IgD-negative memory B cell (primary cell): Measurements from ENCODE around the gene LGALS3BP. TPM values are rescaled to one million over a fixed set of nuclear protein-coding genes. Genes with fewer than 3 reads are reported as not detected.

Experiments used
- H3K27ac Mint-ChIP-seq, 3 donors: one replicate each; pipeline ENCODE4 v1.8.0; 2020 to 2022; ENCODE audit warnings: mild to moderate bottlenecking in 3 of 3, mixed read lengths in 3 of 3, moderate library complexity in 1 of 3
- H3K27me3 Mint-ChIP-seq: one replicate; pipeline ENCODE4 v1.8.0; 2021; ENCODE audit warnings: mixed read lengths
- H3K36me3 Mint-ChIP-seq: one replicate; pipeline ENCODE4 v1.8.0; 2020; ENCODE audit warnings: mild to moderate bottlenecking, mixed read lengths
- H3K4me1 Mint-ChIP-seq, 3 donors: one replicate each; pipeline ENCODE4 v1.8.0; 2020 to 2022; ENCODE audit warnings: mixed read lengths in 3 of 3, mild to moderate bottlenecking in 1 of 3
- H3K4me3 Mint-ChIP-seq, 4 donors: one replicate each; pipeline ENCODE4 v1.8.0; 2020 to 2022; ENCODE audit warnings: mild to moderate bottlenecking in 4 of 4, mixed read lengths in 4 of 4, moderate library complexity in 3 of 4
- H3K9me3 Mint-ChIP-seq, 3 donors: one replicate each; pipeline ENCODE4 v1.8.0; 2020 to 2021; ENCODE audit warnings: mixed read lengths in 3 of 3, mild to moderate bottlenecking in 1 of 3
- polyA plus RNA-seq: library from polyadenylated mRNA; unstranded; fragments of 300-500 nt; fragmentation: Illumina TruSeq; gene quantifications from one replicate; pipeline ENCODE4 v1.2.3, GENCODE V29; 2021

LGALS3BP gene
- polyA plus RNA-seq, 1 donor from 2014 or later, result 3.9 TPM

GRCh38 chr17:78997231-78997741, 17.6 kb upstream of the LGALS3BP start:
- no peaks in the 10 kb centered on the region for H3K27me3 Mint-ChIP-seq
- H3K4me1 Mint-ChIP-seq, result peaks cover 0 to 5% (median 0%) of the 10 kb centered on the region in 3 donors
- H3K36me3 Mint-ChIP-seq, result peaks cover 4% of the 10 kb centered on the region
- H3K27ac Mint-ChIP-seq, result no peak overlapping the region
- peaks cover 0 to 1% (median 0%) of the 10 kb centered on the region in 3 donors for H3K9me3 Mint-ChIP-seq
- no peak overlapping the region for H3K4me3 Mint-ChIP-seq

DNA sequence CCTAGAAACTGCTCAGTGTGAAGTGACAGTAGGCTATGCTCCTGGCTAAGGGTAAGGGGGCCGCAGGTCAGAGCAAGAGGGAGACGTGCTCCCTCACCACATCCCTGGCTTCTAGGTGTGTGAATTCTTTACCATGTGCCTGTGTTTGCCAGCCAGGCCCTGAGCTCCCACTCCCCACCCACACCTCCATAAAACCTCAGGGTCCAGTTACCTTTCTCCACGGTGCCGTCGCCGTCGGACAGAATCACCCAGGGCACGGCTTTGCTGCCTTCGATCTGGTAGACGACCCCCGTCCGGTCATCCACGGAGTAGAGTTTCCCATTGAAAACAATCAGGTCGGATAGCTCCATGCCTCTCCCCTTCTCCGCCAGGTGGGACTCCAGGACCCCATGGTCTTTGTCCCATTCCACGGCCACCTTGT, 17.1 kb upstream of the LGALS3BP start:
- H3K36me3 Mint-ChIP-seq, result peaks cover 4% of the 10 kb centered on the region

GRCh38 chr17:78995761-78996451, 16.2 kb upstream of the LGALS3BP start:
- no peaks in the 10 kb centered on the region for H3K27me3 Mint-ChIP-seq
- peaks cover 0 to 1% (median 0%) of the 10 kb centered on the region in 3 donors for H3K9me3 Mint-ChIP-seq
- H3K4me3 Mint-ChIP-seq, result no peak overlapping the region
- peaks cover 4% of the 10 kb centered on the region for H3K36me3 Mint-ChIP-seq
- peaks cover 0 to 4% (median 0%) of the 10 kb centered on the region in 3 donors for H3K4me1 Mint-ChIP-seq
- no peak overlapping the region for H3K27ac Mint-ChIP-seq

More for the DNA sequence above, 17.1 kb upstream of the LGALS3BP start:
- Mint-ChIP-seq H3K27me3 (no peaks in the 10 kb centered on the region), H3K9me3 (peaks cover 0 to 1% (median 0%) of the 10 kb centered on the region in 3 donors), H3K4me1 (peaks cover 0 to 4% (median 0%) of the 10 kb centered on the region in 3 donors), H3K27ac (no peak overlapping the region), H3K4me3 (no peak overlapping the region)

- H3K27ac Mint-ChIP-seq, result no peak overlapping the region
- H3K9me3 Mint-ChIP-seq, result peaks cover 0 to 1% (median 0%) of the 10 kb centered on the region in 3 donors
- peaks cover 6% of the 10 kb centered on the region for H3K36me3 Mint-ChIP-seq
- peaks cover 0 to 4% (median 0%) of the 10 kb centered on the region in 3 donors for H3K4me1 Mint-ChIP-seq
- H3K4me3 Mint-ChIP-seq, result no peak overlapping the region
- no peaks in the 10 kb centered on the region for H3K27me3 Mint-ChIP-seq
Measured at GRCh38 chr17:78995022-78995760, 15.5 kb upstream of the LGALS3BP start.

GRCh38 chr17:78993981-78994671, 14.4 kb upstream of the LGALS3BP start:
- H3K4me3 Mint-ChIP-seq, result no peak overlapping the region
- peaks cover 0 to 4% (median 0%) of the 10 kb centered on the region in 3 donors for H3K4me1 Mint-ChIP-seq
- peaks cover 7% of the 10 kb centered on the region for H3K36me3 Mint-ChIP-seq

GRCh38 chr17:78993241-78993956, 13.7 kb upstream of the LGALS3BP start:
- H3K4me1 Mint-ChIP-seq, result peaks cover 0 to 4% (median 0%) of the 10 kb centered on the region in 3 donors
- peaks cover 0 to 1% (median 0%) of the 10 kb centered on the region in 3 donors for H3K9me3 Mint-ChIP-seq
- H3K36me3 Mint-ChIP-seq, result peaks cover 7% of the 10 kb centered on the region
- peak overlapping the region in 1 of 3 donors; percentile 25 for H3K27ac Mint-ChIP-seq
- H3K27me3 Mint-ChIP-seq, result no peaks in the 10 kb centered on the region
- H3K4me3 Mint-ChIP-seq, result no peak overlapping the region

More at GRCh38 chr17:78993981-78994671, 14.4 kb upstream of the LGALS3BP start:
- H3K27me3 Mint-ChIP-seq, result no peaks in the 10 kb centered on the region
- H3K9me3 Mint-ChIP-seq, result peaks cover 0 to 1% (median 0%) of the 10 kb centered on the region in 3 donors
- H3K27ac Mint-ChIP-seq, result no peak overlapping the region

GRCh38 chr17:78992542-78993212, 13.0 kb upstream of the LGALS3BP start:
- H3K4me3 Mint-ChIP-seq, result no peak overlapping the region
- peaks cover 7% of the 10 kb centered on the region for H3K36me3 Mint-ChIP-seq
- H3K27me3 Mint-ChIP-seq, result no peaks in the 10 kb centered on the region
- peak overlapping the region in 1 of 3 donors; percentile 25 for H3K27ac Mint-ChIP-seq
- peaks cover 0 to 4% (median 0%) of the 10 kb centered on the region in 3 donors for H3K4me1 Mint-ChIP-seq
- H3K9me3 Mint-ChIP-seq, result peaks cover 0 to 1% (median 0%) of the 10 kb centered on the region in 3 donors

- Mint-ChIP-seq H3K27ac (no peak overlapping the region), H3K27me3 (peaks cover under 1% of the 10 kb centered on the region), H3K4me3 (peak overlapping the region in 1 of 4 donors; percentile 17), H3K9me3 (peaks cover 0 to 1% (median 0%) of the 10 kb centered on the region in 3 donors), H3K36me3 (peaks cover 7% of the 10 kb centered on the region), H3K4me1 (peaks cover 0 to 6% (median under 1%) of the 10 kb centered on the region in 3 donors)
Measured at GRCh38 chr17:78991906-78992532, 12.3 kb upstream of the LGALS3BP start.

DNA sequence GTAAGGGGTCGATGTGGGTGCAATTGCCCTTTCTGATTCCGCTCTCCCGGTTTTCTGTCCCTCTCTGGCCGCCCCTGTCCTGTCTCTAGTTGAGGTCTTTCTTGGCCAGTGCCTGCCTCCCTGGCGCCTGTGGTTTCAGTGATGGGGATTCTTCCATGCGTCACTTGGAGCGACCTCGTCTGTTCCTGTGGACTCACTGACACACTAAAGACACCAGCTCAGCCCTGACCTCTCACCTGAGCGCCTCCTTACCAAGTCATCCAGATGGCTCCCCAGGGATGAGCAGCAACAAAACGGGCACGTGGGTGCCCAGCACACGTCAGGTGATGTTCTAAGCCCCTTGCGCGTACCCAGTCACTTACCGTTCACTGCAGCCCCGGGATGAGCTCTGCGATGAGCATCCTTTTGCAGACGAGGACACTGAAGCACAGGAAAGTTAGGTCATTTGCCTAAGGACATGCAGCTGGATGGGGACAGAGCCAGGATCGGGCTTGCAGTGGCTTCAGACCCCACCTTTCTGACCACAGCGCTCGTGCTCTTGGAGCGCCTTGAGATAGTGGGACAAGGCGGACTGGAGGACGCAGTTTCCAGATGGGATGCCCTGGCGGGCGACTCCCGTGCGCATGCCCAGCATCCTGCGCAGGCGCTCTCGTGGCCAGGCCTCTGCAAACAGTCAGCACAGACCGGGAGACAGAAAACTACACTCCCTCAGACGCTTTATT, 11.5 kb upstream of the LGALS3BP start:
- Mint-ChIP-seq H3K9me3 (peaks cover 0 to 1% (median 0%) of the 10 kb centered on the region in 3 donors), H3K4me1 (peaks cover 8 to 13% (median 9%) of the 10 kb centered on the region in 3 donors), H3K27ac (no peak overlapping the region), H3K4me3 (no peak overlapping the region), H3K27me3 (peaks cover 6% of the 10 kb centered on the region), H3K36me3 (peaks cover 3% of the 10 kb centered on the region)

DNA sequence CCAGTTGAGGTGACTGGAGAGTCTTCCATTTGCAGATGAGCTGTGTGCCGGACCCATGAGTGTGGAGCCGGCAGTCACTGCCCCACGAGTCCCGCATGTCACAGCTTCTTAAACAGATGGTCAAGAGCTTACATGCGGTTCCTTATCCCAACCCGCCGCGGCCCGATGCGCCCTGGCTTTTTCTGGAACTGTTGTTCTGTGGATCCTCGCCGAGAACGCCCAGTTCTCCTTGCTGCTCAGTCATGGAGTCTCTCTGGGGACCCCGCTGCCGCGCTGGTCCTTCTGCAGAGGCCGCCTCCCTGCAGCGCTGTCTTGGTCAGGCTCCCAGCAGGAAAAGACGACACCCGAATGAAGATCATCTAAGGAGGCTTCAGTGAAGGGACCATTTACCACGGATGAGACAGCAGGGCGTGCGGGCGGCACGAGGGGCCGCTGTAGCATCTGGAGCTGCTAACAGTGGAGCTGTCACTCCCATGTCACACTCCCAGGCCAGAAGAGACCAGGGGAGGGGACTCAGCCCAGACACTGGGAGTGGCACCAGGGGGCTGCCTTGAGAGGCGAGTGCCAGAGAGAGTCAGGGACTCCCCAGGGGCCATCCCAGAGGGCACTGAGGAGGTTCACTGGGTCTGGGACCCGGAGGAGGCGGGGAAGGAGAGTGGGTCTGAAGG, 10.8 kb upstream of the LGALS3BP start:
- Mint-ChIP-seq H3K4me3 (no peak overlapping the region), H3K27ac (no peak overlapping the region), H3K4me1 (peaks cover 14 to 18% (median 14%) of the 10 kb centered on the region in 3 donors), H3K9me3 (peaks cover 0 to 1% (median 0%) of the 10 kb centered on the region in 3 donors), H3K27me3 (peaks cover 12% of the 10 kb centered on the region), H3K36me3 (peaks cover 3% of the 10 kb centered on the region)

- Mint-ChIP-seq H3K9me3 (no peaks in the 10 kb centered on the region), H3K27me3 (peaks cover 12% of the 10 kb centered on the region), H3K4me1 (peaks cover 14 to 16% (median 14%) of the 10 kb centered on the region in 3 donors), H3K4me3 (no peak overlapping the region), H3K36me3 (peaks cover 3% of the 10 kb centered on the region), H3K27ac (peak overlapping the region in 1 of 3 donors; percentile 5)
Measured at GRCh38 chr17:78988152-78988551, 8.4 kb upstream of the LGALS3BP start.

DNA sequence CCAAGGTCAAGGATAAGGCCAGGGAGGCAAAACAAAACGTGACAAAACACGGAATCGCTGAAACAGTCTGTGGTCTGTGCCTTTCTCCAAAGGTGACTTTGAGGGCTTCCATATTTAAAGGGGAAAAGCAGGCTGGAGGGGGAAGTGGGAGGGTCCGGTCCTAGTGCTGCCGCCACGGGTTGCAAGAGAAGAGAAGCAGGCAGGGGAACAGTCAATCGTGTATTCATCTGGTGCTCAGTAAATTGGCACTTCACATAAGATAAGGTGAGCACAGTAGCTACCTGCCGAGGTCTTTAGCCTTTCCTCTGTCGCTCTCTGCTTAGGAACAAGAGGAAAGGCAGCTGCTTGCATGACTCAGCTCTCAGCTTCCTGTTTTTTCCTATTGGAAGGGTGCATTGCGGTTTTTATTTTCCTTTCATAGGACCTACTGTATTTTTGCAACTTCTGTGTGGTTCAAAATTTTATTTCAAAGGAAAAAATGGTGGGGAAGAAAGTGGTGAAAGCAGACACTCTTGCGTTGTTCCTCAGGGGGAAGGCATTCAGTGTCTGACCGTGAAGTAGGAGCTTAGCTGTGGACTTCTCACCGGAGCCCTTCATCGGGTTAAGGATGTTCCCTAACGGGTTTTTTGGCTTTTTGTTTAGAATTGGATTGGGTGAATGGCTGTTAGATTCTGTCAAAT, 7.1 kb upstream of the LGALS3BP start:
- Mint-ChIP-seq H3K36me3 (peaks cover 3% of the 10 kb centered on the region), H3K9me3 (no peaks in the 10 kb centered on the region), H3K27me3 (peaks cover 12% of the 10 kb centered on the region), H3K27ac (no peak overlapping the region), H3K4me3 (peak overlapping the region in 1 of 4 donors; percentile 75), H3K4me1 (peaks cover 14% of the 10 kb centered on the region in 3 donors)
